ENCODE data around the gene PPP2R5E.
"Not testable (repeated sequence)": the region's sequence is repeated elsewhere in the genome, so short reads cannot be mapped to it uniquely, and the experiment has no call there.

PPP2R5E gene

DNA sequence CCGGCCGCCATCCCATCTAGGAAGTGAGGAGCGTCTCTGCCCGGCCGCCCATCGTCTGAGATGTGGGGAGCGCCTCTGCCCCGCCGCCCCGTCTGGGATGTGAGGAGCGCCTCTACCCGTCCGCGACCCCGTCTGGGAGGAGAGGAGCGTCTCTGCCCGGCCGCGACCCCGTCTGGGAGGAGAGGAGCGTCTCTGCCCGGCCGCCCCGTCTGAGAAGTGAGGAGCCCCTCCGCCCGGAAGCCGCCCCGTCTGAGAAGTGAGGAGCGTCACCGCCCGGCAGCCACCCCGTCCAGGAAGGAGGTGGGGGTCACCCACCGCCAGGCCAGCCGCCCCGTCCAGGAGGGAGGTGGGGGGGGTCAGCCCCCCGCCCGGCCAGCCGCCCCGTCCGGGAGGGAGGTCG is 20.7 kb downstream of the PPP2R5E start:
- DNase-seq (ENCODE audit: low read depth in 2 of 2), result not testable (repeated sequence)

DNA sequence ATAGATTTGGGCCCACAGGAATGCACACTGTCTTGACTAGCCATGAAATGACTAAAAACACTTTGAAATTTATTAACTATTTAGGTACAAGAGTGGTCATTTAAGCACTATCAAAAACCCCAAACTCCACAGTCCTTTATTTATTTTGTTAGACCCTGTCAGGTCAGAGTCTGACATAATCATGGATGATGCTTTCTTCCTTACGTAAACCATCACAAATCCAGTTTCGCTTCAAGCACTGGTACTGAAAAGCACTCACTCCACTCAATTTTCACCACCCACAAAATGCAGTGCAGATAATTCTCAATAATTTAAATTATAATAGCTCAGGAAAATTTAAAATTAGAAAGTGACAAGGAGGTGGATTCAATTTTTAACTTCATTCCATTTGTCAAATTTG is 25.8 kb downstream of the PPP2R5E start:
- no peak for DNase-seq (ENCODE audit: low read depth in 2 of 2)

- DNase-seq (ENCODE audit: low read depth in 2 of 2), result no peak
Measured at GRCh38 chr14:63515240-63515639, 27.9 kb downstream of the PPP2R5E start.

- no peak for DNase-seq (ENCODE audit: low read depth in 2 of 2)
Measured at GRCh38 chr14:63513756-63514155, 29.4 kb downstream of the PPP2R5E start.

DNA sequence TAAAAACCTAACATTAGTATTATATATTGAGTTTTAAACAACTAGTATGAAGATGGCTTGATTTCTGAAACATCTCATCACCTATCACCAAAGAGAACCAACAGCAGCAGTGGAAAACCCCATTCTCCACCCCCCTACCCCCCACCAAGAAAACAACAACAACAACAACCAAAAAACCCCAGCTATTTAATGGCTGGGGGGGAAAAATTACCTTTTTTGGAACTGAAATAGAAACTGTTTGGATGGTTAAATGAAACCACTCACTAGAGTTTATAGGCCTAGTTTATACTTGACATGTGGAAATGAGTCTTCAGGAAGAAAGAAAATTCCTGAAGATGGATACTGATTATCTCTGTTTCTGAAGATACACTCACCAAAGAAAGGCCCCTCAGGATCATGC is 30.3 kb downstream of the PPP2R5E start:
- DNase-seq (ENCODE audit: low read depth in 2 of 2), result no peak

DNA sequence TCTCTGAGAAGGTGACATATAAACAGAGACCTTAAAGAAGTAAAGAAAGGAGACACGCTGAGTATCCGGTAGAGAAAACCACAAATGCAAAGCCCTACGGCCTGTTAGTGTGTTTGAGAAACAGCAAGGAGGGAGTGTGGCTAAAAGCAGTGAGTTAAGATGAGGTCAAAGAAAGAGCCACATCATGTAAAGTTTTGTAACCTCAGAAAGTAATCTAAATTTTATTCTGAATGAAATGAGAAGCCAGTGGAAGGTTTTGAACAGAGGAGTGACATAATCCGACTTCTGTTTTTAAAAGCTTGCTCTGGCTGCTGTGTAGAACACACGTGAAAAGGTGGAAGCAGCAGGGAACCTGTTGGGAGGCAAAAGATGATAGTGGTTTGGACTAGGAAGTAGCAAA is 32.6 kb downstream of the PPP2R5E start:
- DNase-seq (ENCODE audit: low read depth in 2 of 2), result peak in 1 of 2 donors; percentile 5

GRCh38 chr14:63508033-63508432 is 35.1 kb downstream of the PPP2R5E start:
- no peak for DNase-seq (ENCODE audit: low read depth in 2 of 2)

DNA sequence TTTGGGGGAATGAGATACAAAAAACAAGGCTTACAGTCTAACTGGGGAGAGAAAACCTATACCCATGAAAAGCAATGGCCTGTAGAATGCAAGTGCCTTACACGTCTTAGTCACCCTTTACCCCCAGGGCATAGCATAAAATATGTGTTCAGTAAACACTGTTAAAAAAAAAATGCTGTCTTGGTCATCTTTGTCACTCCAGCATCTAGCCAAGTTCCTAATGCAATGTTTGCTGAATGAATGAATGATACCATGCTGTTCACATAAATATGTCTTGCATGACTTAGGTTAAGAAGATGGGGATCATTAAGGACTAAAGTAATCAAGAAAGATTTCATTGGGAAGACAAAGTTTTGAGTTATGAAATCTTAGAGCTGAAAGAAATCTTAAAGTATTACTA is 38.5 kb downstream of the PPP2R5E start:
- DNase-seq (ENCODE audit: low read depth in 2 of 2), result no peak

DNA sequence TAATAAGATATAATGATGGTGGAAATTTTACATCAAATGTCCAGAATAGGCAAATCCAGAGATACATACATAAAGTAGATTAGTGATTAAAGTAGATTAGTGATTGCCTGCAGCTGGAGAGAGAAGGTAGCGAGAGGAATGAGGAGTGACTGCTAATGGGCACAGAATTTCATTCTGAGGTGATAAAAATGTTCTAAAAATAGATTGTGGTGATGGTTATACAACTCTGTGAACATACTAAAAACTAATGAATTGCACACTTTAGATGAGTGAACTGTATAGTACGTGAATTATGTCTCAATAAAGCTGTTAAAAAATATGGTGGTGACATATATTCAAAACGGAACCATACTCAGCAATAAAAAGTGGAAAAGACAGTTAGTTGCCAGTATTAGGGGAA is 41.7 kb downstream of the PPP2R5E start:
- DNase-seq (ENCODE audit: low read depth in 2 of 2), result no peak

DNA sequence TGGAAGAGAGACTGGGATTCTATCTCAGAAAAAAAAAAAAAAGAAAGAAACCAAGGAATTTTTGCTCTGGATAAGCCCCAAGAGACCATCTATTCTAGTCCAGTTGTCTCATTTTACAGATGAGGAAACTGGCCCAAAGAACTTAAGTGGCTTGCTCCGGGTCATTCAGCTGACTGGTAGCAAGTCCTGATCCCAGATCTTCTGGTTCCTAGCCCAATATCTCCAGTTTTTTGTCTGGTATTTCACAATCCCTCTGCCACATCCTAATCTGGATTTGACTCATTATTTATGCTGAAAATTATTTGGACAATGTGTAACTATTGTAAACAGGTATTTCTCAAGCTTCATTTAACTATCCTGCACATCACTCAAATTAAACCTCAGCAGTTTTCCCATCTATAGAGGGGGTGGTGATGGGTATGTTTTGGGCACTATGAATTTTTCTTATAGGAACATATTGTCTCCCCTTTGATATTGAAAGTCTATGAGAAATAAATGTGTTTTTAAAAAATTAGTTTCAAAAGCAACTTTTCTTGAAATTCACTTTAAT is 43.4 kb downstream of the PPP2R5E start:
- DNase-seq (ENCODE audit: low read depth in 2 of 2), result no peak

DNA sequence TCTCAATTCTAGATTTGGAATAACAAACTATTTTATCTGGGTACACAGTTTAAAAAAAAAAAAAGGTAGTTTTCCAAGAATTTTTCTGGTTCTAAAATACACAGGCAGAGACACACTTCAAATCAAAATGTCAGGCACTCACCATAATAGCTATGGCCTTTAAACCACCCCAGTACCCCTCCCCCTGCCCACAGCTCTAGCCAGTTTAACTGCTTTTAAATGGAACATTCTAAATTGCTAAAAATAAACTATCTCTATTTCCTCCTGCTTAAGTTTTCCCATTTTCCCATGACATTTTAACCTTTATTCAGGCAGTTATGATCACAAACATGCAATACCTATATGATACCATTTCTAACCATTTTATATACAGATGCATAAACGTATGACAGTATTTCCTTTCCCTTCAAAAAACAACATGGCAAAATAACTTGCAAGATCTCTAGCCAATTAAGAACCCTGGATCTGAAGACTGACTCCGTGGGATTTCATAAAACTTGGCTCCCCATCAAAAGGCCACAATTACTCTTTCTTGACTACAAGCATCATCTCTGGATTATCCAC is 46.3 kb downstream of the PPP2R5E start:
- no peak for DNase-seq (ENCODE audit: low read depth in 2 of 2)

- no peak for DNase-seq (ENCODE audit: low read depth in 2 of 2)
Measured at GRCh38 chr14:63493246-63493645, 49.9 kb downstream of the PPP2R5E start.

- DNase-seq (ENCODE audit: low read depth in 2 of 2), result no peak
Measured at GRCh38 chr14:63492391-63492790, 50.8 kb downstream of the PPP2R5E start.

DNA sequence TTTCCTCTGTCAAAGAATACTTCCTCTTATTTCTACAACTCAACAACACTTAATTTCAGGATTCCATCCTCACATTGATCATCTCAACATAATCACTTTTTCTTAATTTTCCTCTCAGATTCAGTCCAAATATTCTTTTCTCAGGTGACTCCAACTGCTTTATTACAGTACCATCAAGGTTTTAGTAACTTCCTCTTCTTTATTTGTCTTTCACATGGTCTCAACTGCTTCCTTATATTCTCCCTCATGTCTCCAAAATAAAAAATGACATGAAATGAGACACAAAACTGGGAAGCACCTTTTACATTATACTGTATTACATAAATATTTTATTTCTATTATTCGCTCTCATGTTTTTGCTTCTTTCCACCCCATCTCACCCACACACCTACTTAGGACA is 55.5 kb downstream of the PPP2R5E start:
- no peak for DNase-seq (ENCODE audit: low read depth in 2 of 2)

- DNase-seq (ENCODE audit: low read depth in 2 of 2), result no peak
Measured at GRCh38 chr14:63486738-63487137, 56.4 kb downstream of the PPP2R5E start.

GRCh38 chr14:63483315-63483714 is 59.9 kb downstream of the PPP2R5E start:
- no peak for DNase-seq (ENCODE audit: low read depth in 2 of 2)

- no peak for DNase-seq (ENCODE audit: low read depth in 2 of 2)
Measured at GRCh38 chr14:63480599-63480998, 62.6 kb downstream of the PPP2R5E start.

GRCh38 chr14:63478437-63478852 is 64.7 kb downstream of the PPP2R5E start:
- peak in 1 of 2 donors; percentile 12 for DNase-seq (ENCODE audit: low read depth in 2 of 2)

- DNase-seq (ENCODE audit: low read depth in 2 of 2), result peak in 1 of 2 donors; percentile 21
Measured at GRCh38 chr14:63478010-63478409, 65.2 kb downstream of the PPP2R5E start.

GRCh38 chr14:63477556-63477955 is 65.6 kb downstream of the PPP2R5E start:
- DNase-seq (ENCODE audit: low read depth in 2 of 2), result no peak

GRCh38 chr14:63475761-63476160 is 67.4 kb downstream of the PPP2R5E start:
- no peak for DNase-seq (ENCODE audit: low read depth in 2 of 2)

GRCh38 chr14:63474844-63475243 is 68.3 kb downstream of the PPP2R5E start:
- no peak for DNase-seq (ENCODE audit: low read depth in 2 of 2)

- DNase-seq (ENCODE audit: low read depth in 2 of 2), result no peak
Measured at GRCh38 chr14:63474111-63474510, 69.1 kb downstream of the PPP2R5E start.

Measured in stimulated activated CD8-positive, alpha-beta memory T cell treated with anti-CD3 and anti-CD28 coated beads, Interleukin-15, amount 100 ng/mL, for 48 hours (primary cell).